ENCODE data around the gene CEP164. TPM values are rescaled to one million over a fixed set of nuclear protein-coding genes. Genes with fewer than 3 reads are reported as not detected.

CEP164 gene
- total RNA-seq, 1 donor from 2014 or later, result 36.1 TPM

GRCh38 chr11:117417856-117418255, 90.2 kb downstream of the CEP164 start:
- Histone ChIP-seq H3K27ac (ENCODE audit: low read depth, low read length) (no peak overlapping the region), H3K9ac (ENCODE audit: low read length) (no peak overlapping the region), H3K9me3 (ENCODE audit: insufficient read depth, low read depth, low read length) (no peaks in the 10 kb centered on the region), H3K4me1 (ENCODE audit: insufficient read depth, low read length) (no peaks in the 10 kb centered on the region), H3K36me3 (ENCODE audit: insufficient read depth, low read length) (no peaks in the 10 kb centered on the region), H3K27me3 (ENCODE audit: insufficient read depth, low read length) (no peaks in the 10 kb centered on the region), H3K4me3 (ENCODE audit: insufficient read depth, low read depth, low read length) (no peak overlapping the region), H3K79me2 (ENCODE audit: insufficient read depth, low read length) (no peaks in the 10 kb centered on the region), H2AFZ (ENCODE audit: low read depth, low read length) (no peak overlapping the region), H4K20me1 (ENCODE audit: insufficient read depth, low read length) (no peaks in the 10 kb centered on the region), H3K4me2 (ENCODE audit: low read length) (no peak overlapping the region)
- TF ChIP-seq CTCF (IDR thresholded peaks at IDR 0.05; ENCODE audit: insufficient read depth, low read depth, low read length) (no peak), EZH2 (IDR thresholded peaks at IDR 0.05; ENCODE audit: insufficient read depth, low read length) (no peak)
- no peak for DNase-seq (ENCODE audit: low read depth)
- Mint-ChIP-seq H3K4me1 (ENCODE audit: low read depth, unreplicated experiment) (peaks cover 8% of the 10 kb centered on the region), H3K36me3 (ENCODE audit: low read depth, unreplicated experiment) (peaks cover 5% of the 10 kb centered on the region), H3K27ac (ENCODE audit: unreplicated experiment) (no peak overlapping the region), H3K4me3 (ENCODE audit: unreplicated experiment) (no peak overlapping the region), H3K27me3 (ENCODE audit: low read depth, unreplicated experiment) (peaks cover 20% of the 10 kb centered on the region), H3K9me3 (ENCODE audit: unreplicated experiment) (no peaks in the 10 kb centered on the region)
- FAIRE-seq, result no peak

DNA sequence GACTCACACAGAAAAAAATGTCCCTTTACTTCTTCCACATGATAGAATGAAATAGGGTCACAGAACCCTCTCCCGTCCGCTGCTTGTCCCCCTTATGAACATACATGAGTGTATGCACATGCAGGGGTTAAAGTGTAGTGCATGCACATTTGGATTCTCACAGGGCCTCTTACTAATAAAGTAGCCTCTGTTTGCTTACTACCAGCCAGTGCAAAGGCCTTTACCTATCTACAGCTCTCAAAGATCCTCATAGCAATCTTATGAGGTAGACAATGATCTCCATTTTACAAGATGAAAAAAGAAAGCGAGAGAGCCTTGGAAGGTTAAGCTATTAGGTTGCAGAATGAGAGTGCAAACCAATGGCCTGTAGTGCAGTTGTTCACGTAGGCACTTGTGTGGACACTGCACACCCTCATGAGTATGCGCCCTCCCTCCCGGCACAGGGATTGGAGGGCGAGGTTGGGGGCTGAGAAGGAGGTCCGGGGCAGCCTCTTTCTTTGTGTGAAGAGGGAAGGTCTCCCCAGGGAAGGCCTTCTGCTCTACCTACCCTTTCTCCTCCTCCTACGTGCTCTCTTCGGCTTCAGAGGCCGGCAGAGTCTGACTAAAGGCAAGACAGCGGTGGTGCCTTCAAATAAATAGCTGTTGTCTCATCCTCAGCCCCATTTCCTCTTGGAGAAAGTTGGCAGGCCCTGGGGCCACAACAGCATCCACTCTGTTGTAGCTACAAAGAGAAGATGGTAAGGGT, 91.3 kb downstream of the CEP164 start:
- no peaks in the 10 kb centered on the region for H3K27me3 ChIP-seq (ENCODE audit: insufficient read depth, low read length)
- TF ChIP-seq CTCF (IDR thresholded peaks at IDR 0.05; ENCODE audit: insufficient read depth, low read depth, low read length) (no peak), EZH2 (IDR thresholded peaks at IDR 0.05; ENCODE audit: insufficient read depth, low read length) (no peak)
- Mint-ChIP-seq H3K27me3 (ENCODE audit: low read depth, unreplicated experiment) (peaks cover 30% of the 10 kb centered on the region), H3K9me3 (ENCODE audit: unreplicated experiment) (no peaks in the 10 kb centered on the region), H3K4me1 (ENCODE audit: low read depth, unreplicated experiment) (peaks cover 8% of the 10 kb centered on the region), H3K36me3 (ENCODE audit: low read depth, unreplicated experiment) (peaks cover 2% of the 10 kb centered on the region), H3K4me3 (ENCODE audit: unreplicated experiment) (no peak overlapping the region), H3K27ac (ENCODE audit: unreplicated experiment) (no peak overlapping the region)
- no peaks in the 10 kb centered on the region for H3K36me3 ChIP-seq (ENCODE audit: insufficient read depth, low read length)
- H4K20me1 ChIP-seq (ENCODE audit: insufficient read depth, low read length), result no peaks in the 10 kb centered on the region
- H3K4me2 ChIP-seq (ENCODE audit: low read length), result no peak overlapping the region
- FAIRE-seq (no peak), DNase-seq (ENCODE audit: low read depth) (no peak)
- H3K79me2 ChIP-seq (ENCODE audit: insufficient read depth, low read length), result no peaks in the 10 kb centered on the region
- no peaks in the 10 kb centered on the region for H3K9me3 ChIP-seq (ENCODE audit: insufficient read depth, low read depth, low read length)
- no peak overlapping the region for H3K4me3 ChIP-seq (ENCODE audit: insufficient read depth, low read depth, low read length)
- no peak overlapping the region for H2AFZ ChIP-seq (ENCODE audit: low read depth, low read length)
- no peak overlapping the region for H3K9ac ChIP-seq (ENCODE audit: low read length)
- no peaks in the 10 kb centered on the region for H3K4me1 ChIP-seq (ENCODE audit: insufficient read depth, low read length)
- H3K27ac ChIP-seq (ENCODE audit: low read depth, low read length), result no peak overlapping the region

GRCh38 chr11:117419482-117420142, 92.0 kb downstream of the CEP164 start:
- no peaks in the 10 kb centered on the region for H3K9me3 Mint-ChIP-seq (ENCODE audit: unreplicated experiment)
- TF ChIP-seq CTCF (IDR thresholded peaks at IDR 0.05; ENCODE audit: insufficient read depth, low read depth, low read length) (no peak), EZH2 (IDR thresholded peaks at IDR 0.05; ENCODE audit: insufficient read depth, low read length) (no peak)
- H3K9ac ChIP-seq (ENCODE audit: low read length), result no peak overlapping the region
- no peaks in the 10 kb centered on the region for H4K20me1 ChIP-seq (ENCODE audit: insufficient read depth, low read length)
- no peak overlapping the region for H3K4me2 ChIP-seq (ENCODE audit: low read length)
- H3K27ac ChIP-seq (ENCODE audit: low read depth, low read length), result no peak overlapping the region
- H3K4me1 Mint-ChIP-seq (ENCODE audit: low read depth, unreplicated experiment), result peaks cover 8% of the 10 kb centered on the region
- DNase-seq (ENCODE audit: low read depth) (no peak), FAIRE-seq (no peak)
- no peaks in the 10 kb centered on the region for H3K4me1 ChIP-seq (ENCODE audit: insufficient read depth, low read length)
- no peaks in the 10 kb centered on the region for H3K9me3 ChIP-seq (ENCODE audit: insufficient read depth, low read depth, low read length)
- H3K27me3 Mint-ChIP-seq (ENCODE audit: low read depth, unreplicated experiment), result peaks cover 32% of the 10 kb centered on the region
- H3K4me3 Mint-ChIP-seq (ENCODE audit: unreplicated experiment), result no peak overlapping the region
- H3K36me3 Mint-ChIP-seq (ENCODE audit: low read depth, unreplicated experiment), result no peaks in the 10 kb centered on the region
- H3K79me2 ChIP-seq (ENCODE audit: insufficient read depth, low read length), result no peaks in the 10 kb centered on the region
- H3K27ac Mint-ChIP-seq (ENCODE audit: unreplicated experiment), result no peak overlapping the region
- peaks cover under 1% of the 10 kb centered on the region for H3K27me3 ChIP-seq (ENCODE audit: insufficient read depth, low read length)
- H2AFZ ChIP-seq (ENCODE audit: low read depth, low read length), result no peak overlapping the region
- no peak overlapping the region for H3K4me3 ChIP-seq (ENCODE audit: insufficient read depth, low read depth, low read length)
- H3K36me3 ChIP-seq (ENCODE audit: insufficient read depth, low read length), result no peaks in the 10 kb centered on the region

All from astrocyte (in vitro differentiated cells and primary cell).